Spinal cord (tissue), 10 donors: Measurements from ENCODE around the gene RMI2. TPM values are rescaled to one million over a fixed set of nuclear protein-coding genes. Genes with fewer than 3 reads are reported as not detected.

Source experiments
- DNase-seq, 6 donors: peaks; one replicate each; pipeline versions ENCODE4 v3.0.0 to v3.0.0-alpha.2; 2013 to 2015; ENCODE audit warnings: low spot score in 6 of 6, low read depth in 4 of 6
- H3K27ac ChIP-seq: one replicate; pipeline ENCODE4 v1.5.1; 2013; ENCODE audit warnings: low read depth, low read length, control low read depth
- H3K27me3 ChIP-seq: one replicate; pipeline ENCODE4 v1.6.1; 2013; ENCODE audit warnings: low read length; ENCODE audit not compliant: control insufficient read depth, insufficient read depth
- H3K36me3 ChIP-seq: one replicate; pipeline ENCODE4 v1.6.1; 2013; ENCODE audit warnings: low read length; ENCODE audit not compliant: control insufficient read depth, insufficient read depth
- H3K4me1 ChIP-seq: one replicate; pipeline ENCODE4 v1.6.1; 2013; ENCODE audit warnings: low read length; ENCODE audit not compliant: control insufficient read depth, insufficient read depth
- H3K4me3 ChIP-seq: one replicate; pipeline ENCODE4 v1.5.1; 2013; ENCODE audit warnings: low read depth, low read length, control low read depth
- H3K9me3 ChIP-seq: one replicate; pipeline ENCODE4 v1.6.1; 2013; ENCODE audit warnings: low read length; ENCODE audit not compliant: control insufficient read depth, insufficient read depth
- WGBS: methylation state at CpG from one replicate; pipeline ENCODE4 v1.1.5; 2013; ENCODE audit warnings: missing lambda C conversion rate; ENCODE audit not compliant: insufficient coverage; 5-methylcytosine and 5-hydroxymethylcytosine counted together
- polyA plus RNA-seq, 2 donors: library from polyadenylated mRNA; unstranded; fragments of 120-200 nt; gene quantifications; one replicate each; pipeline ENCODE4 v1.2.1, GENCODE V29; 2013; ENCODE audit not compliant: insufficient read length in 2 of 2
- small RNA-seq: library from RNA; depleted of rRNA; stranded (forward); fragments of <200 nt; gene quantifications from one replicate; pipeline ENCODE3, GENCODE V24; 2014; ENCODE audit warnings: low replicate concordance
- total RNA-seq, 2 donors: library from RNA; depleted of rRNA in 1 of 2; stranded (reverse); fragments of 120-200 nt in 1 of 2; fragments of >200 nt in 1 of 2; gene quantifications; one replicate each; pipeline versions ENCODE4 v1.2.3 to v1.2.4, GENCODE V29; 2013 to 2014
- donor health status: healthy.

The RMI2 gene
- total and polyA plus RNA-seq, 4 donors, result 5.8 to 11.1 (median 8.0) TPM

DNA sequence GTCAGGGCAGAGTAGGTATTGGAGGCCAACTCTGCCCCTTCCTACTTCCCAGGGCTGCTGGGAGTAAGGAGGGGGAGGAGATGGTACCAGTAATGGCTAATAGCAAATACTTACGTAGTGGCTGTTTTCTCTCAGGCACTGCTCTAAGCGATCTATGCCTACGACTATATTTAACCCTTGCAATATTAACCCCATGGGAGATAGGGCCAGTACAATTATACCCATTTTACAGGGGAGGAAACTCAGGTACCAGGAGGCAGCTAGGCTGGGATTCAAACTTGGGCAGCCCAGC, 50.6 kb downstream of the RMI2 start:
- H3K4me3 ChIP-seq, result no peak overlapping the region
- WGBS, result no CpG with 5 or more reads among the region's 3 CpGs

DNA sequence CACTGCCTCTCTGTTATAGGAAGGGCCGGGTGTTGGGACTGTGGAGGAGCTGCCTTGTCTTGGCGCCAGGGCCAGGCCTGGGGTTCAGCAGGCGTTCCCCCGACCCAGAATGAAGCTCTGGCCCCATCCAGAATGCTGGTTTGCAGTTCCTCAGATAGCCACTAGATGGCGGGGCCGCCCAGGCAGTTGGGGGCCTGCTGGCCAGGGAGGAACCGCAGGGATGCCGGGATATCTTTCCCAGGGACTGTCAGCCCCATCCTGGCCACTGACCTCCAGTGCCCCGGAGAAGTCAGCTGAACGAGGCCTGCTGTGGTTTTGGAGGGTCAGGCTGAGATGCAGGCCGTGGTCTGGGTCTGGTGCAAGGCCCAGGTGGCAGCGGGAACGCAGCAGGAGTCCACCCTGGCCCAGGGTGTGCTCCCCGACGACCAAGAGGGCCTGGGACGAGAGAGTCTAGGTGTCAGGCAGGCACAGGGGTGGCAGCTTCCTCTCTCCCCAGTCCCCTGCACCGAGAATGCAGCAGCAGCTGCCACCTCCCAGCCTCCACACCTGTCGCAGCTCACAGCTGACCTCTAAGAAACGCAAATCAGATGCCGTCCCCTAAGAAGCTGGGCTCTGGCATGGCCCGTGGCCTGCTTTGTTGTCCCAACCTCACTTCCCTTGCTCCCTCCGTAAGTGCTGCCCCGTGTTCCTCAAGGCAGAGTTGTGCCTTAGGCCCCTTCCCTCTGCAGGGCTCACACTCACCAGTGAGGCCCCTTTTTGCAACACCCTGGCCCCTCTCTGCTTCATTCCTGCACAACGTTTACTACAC, 51.2 kb downstream of the RMI2 start:
- H3K27ac ChIP-seq, result no peak overlapping the region
- H3K4me3 ChIP-seq, result no peak overlapping the region
- no peaks in the 10 kb centered on the region for H3K9me3 ChIP-seq
- peak; percentile 29 to 90 (median 56) for DNase-seq
- H3K36me3 ChIP-seq, result peaks cover 8% of the 10 kb centered on the region
- WGBS, result 34% methylated on average over 24 of the region's 24 CpGs
- no peaks in the 10 kb centered on the region for H3K27me3 ChIP-seq
- H3K4me1 ChIP-seq, result peaks cover 19% of the 10 kb centered on the region

More for the DNA sequence above, 50.6 kb downstream of the RMI2 start:
- no peaks in the 10 kb centered on the region for H3K27me3 ChIP-seq
- H3K4me1 ChIP-seq, result peaks cover 24% of the 10 kb centered on the region
- DNase-seq, result no peak
- no peak overlapping the region for H3K27ac ChIP-seq
- peaks cover 8% of the 10 kb centered on the region for H3K36me3 ChIP-seq
- no peaks in the 10 kb centered on the region for H3K9me3 ChIP-seq

DNA sequence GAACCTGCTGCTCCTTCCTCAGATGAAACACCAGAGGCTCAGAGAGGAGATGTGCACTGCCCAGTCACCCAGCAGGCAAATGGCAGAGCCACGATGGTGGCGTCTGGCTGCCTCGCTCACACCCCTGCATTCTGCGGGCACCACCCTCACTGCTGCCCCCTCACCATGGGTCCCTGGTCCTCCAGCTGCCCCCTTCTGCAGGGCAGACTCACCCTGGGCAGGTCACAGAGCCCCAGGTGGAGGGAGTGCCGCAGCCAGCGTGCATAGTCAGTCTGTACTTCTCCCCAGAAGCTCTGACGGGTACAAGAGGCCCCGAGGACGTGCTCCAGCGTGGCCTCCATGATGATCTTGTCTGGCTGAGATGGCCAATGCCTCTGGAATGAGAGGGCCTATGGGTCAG, 52.9 kb downstream of the RMI2 start:
- 95% methylated on average over 10 of the region's 10 CpGs for WGBS
- H3K36me3 ChIP-seq, result peaks cover 5% of the 10 kb centered on the region
- H3K27ac ChIP-seq, result no peak overlapping the region
- H3K27me3 ChIP-seq, result no peaks in the 10 kb centered on the region
- H3K9me3 ChIP-seq, result no peaks in the 10 kb centered on the region
- H3K4me3 ChIP-seq, result no peak overlapping the region
- DNase-seq, result no peak
- peaks cover 16% of the 10 kb centered on the region for H3K4me1 ChIP-seq

DNA sequence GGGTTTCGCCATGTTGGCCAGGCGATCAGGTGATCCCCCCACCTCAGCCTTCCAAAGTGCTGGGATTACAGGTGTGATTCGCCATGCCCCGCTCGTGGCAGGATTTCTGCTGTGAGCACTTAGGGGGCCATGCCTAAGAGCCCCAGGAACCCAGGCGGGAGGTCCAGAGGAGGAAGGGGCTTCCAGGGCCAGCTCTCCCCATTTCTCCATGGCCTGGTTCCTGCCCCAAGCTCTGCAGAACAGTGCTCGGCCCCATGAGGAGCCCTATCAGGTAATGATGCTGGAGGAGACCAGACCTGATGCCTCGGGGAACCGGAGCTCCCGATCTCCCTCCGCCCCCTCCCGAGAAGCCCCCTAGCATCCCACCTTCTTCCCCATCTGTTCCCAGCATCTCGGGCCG, 53.6 kb downstream of the RMI2 start:
- H3K9me3 ChIP-seq, result no peaks in the 10 kb centered on the region
- 96% methylated on average over 7 of the region's 14 CpGs for WGBS
- no peaks in the 10 kb centered on the region for H3K27me3 ChIP-seq
- no peak for DNase-seq
- H3K4me3 ChIP-seq, result no peak overlapping the region
- H3K4me1 ChIP-seq, result peaks cover 16% of the 10 kb centered on the region
- H3K36me3 ChIP-seq, result peaks cover 5% of the 10 kb centered on the region
- H3K27ac ChIP-seq, result no peak overlapping the region

DNA sequence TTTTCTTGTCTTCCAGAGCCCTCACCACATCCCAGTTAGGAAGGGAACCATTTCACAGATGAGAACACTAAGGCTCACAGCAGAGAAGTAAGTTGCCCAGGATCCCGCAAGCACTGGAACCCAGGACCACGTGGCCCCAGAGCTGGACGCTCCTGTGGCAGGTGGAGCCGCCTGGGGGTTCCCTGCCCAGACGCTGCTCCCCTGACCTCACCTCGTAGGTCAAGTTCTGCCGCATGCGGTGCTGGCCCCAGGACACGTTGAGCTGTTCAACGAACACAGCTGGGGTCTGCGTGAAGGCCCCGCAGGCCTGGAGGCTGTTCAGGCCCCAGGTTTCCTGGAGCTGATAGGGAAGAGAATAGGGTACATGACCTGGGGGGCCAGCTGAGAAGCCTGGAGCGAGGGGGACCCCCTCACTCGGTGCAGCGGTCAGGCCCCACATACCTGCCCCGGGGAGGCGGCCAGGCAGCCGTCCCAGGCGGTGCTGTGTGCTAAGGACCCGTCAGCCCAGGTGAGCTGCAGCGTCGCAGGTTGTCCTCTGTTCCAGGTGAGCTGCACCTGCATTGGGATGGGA, 54.1 kb downstream of the RMI2 start:
- Histone ChIP-seq H3K4me1 (peaks cover 16% of the 10 kb centered on the region), H3K27ac (no peak overlapping the region), H3K9me3 (no peaks in the 10 kb centered on the region), H3K27me3 (no peaks in the 10 kb centered on the region), H3K4me3 (no peak overlapping the region), H3K36me3 (peaks cover 5% of the 10 kb centered on the region)
- no peak for DNase-seq
- WGBS, result 89% methylated on average over 22 of the region's 22 CpGs

DNA sequence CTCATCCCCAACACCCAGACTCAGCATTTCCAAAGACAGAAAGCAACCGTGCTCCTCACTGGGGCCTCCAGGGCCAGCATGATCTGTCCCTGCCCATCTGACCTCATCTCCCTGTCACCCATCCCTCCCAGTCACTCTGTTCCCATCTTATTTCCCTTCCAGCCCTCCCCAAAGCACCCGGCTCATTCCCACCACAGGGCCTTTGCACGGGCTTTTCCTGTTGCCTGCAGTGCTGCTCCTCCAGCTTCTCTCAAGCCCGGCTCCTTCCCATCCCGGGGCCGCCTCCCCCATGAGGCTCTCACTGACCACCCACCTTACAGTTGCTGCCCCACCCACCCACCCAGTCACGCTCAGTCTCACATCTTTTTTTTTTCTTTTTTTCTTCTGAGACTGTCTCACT, 54.8 kb downstream of the RMI2 start:
- H3K36me3 ChIP-seq, result peaks cover 5% of the 10 kb centered on the region
- H3K4me1 ChIP-seq, result peaks cover 16% of the 10 kb centered on the region
- no peak overlapping the region for H3K27ac ChIP-seq
- no peaks in the 10 kb centered on the region for H3K9me3 ChIP-seq
- 91% methylated on average over 3 of the region's 7 CpGs for WGBS
- DNase-seq, result no peak
- no peaks in the 10 kb centered on the region for H3K27me3 ChIP-seq
- no peak overlapping the region for H3K4me3 ChIP-seq

Small RNA genes within 50 kb of the gene (small RNA-seq; reads per million reads assigned to genes)
- gene AC099489.2, result not detected
- gene MIR548H2, result not detected
- not detected for gene RF00019

Other genes starting within 250 kb of the RMI2 start
- 1 to 10 TPM; 1.6 to 2.1 TPM for gene SOCS1, start 89.3 kb upstream of the RMI2 start, total RNA-seq
- gene SOCS1, start 89.3 kb upstream of the RMI2 start, polyA plus RNA-seq, result 1 to 10 TPM; 3.8 to 5.3 TPM
- not detected for gene TNP2, start 76.1 kb upstream of the RMI2 start, total RNA-seq
- not detected for gene TNP2, start 76.1 kb upstream of the RMI2 start, polyA plus RNA-seq
- not detected for gene PRM3, start 71.8 kb upstream of the RMI2 start, total RNA-seq
- not detected for gene PRM3, start 71.8 kb upstream of the RMI2 start, polyA plus RNA-seq
- not detected for gene PRM2, start 69.0 kb upstream of the RMI2 start, total RNA-seq
- not detected for gene PRM2, start 69.0 kb upstream of the RMI2 start, polyA plus RNA-seq
- not detected for gene PRM1, start 64.1 kb upstream of the RMI2 start, total RNA-seq
- gene PRM1, start 64.1 kb upstream of the RMI2 start, polyA plus RNA-seq, result not detected
- 10 to 100 TPM; 40.7 to 49.6 TPM for gene LITAF, start 241.5 kb downstream of the RMI2 start, total RNA-seq
- gene LITAF, start 241.5 kb downstream of the RMI2 start, polyA plus RNA-seq, result 10 to 100 TPM; 69.0 to 86.3 TPM